Measurements from ENCODE around the gene KCTD5. TPM values are rescaled to one million over a fixed set of nuclear protein-coding genes. Genes with fewer than 3 reads are reported as not detected.

KCTD5 gene
- polyA plus RNA-seq, 1 donor from 2014 or later: 42.7 TPM

DNA sequence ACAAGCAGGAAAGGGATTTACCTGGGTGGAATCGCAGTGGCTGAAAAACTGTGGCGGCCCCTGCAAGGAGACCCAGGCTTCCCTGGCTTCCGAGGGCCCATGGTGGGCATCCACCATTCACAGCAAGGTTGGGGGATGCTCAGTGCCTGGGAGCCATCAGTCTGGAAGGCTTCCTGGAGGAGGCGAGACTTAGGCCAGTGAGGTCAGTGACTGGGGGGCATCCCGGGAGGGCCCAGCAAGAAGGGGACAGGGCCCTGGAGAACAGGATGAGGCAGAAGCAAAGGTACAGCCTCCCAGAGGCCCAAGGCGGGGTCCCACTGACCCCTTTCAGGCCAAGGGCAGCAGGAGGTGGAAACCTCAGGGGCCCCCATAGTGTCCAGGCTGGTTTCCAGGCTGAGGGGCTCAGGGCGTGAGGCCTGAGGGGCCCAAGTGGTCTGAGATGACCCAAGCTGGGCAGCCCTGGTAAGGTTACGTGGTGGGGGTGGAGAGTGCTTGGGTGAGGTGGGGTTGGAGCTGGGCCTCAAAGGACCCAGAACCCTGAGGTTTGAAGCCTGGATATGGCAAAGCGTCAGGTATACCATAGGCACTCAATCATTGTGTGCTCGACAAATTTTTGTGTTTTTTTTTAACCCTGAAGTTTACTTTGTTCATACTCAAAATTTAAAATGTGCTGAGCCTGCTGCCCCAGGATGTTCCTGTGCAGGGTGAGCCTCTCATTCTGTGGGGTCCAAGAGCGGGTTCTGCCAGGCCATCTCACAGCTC lies 54.3 kb downstream of the KCTD5 start:
- no peak overlapping the region for H3K4me2 ChIP-seq (ENCODE audit: low read length)
- H3K9me2 ChIP-seq (ENCODE audit: insufficient read depth, low read length): no peaks in the 10 kb centered on the region
- no peaks in the 10 kb centered on the region for H3K27me3 ChIP-seq (ENCODE audit: insufficient read depth, low read depth, low read length)
- no peaks in the 10 kb centered on the region for H3K9me3 ChIP-seq (ENCODE audit: low read length)
- TF ChIP-seq, protein P1, sequence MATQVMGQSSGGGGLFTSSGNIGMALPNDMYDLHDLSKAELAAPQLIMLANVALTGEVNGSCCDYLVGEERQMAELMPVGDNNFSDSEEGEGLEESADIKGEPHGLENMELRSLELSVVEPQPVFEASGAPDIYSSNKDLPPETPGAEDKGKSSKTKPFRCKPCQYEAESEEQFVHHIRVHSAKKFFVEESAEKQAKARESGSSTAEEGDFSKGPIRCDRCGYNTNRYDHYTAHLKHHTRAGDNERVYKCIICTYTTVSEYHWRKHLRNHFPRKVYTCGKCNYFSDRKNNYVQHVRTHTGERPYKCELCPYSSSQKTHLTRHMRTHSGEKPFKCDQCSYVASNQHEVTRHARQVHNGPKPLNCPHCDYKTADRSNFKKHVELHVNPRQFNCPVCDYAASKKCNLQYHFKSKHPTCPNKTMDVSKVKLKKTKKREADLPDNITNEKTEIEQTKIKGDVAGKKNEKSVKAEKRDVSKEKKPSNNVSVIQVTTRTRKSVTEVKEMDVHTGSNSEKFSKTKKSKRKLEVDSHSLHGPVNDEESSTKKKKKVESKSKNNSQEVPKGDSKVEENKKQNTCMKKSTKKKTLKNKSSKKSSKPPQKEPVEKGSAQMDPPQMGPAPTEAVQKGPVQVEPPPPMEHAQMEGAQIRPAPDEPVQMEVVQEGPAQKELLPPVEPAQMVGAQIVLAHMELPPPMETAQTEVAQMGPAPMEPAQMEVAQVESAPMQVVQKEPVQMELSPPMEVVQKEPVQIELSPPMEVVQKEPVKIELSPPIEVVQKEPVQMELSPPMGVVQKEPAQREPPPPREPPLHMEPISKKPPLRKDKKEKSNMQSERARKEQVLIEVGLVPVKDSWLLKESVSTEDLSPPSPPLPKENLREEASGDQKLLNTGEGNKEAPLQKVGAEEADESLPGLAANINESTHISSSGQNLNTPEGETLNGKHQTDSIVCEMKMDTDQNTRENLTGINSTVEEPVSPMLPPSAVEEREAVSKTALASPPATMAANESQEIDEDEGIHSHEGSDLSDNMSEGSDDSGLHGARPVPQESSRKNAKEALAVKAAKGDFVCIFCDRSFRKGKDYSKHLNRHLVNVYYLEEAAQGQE (IDR thresholded peaks at IDR 0.05; ENCODE audit: borderline replicate concordance): no peak
- TF ChIP-seq RAD21 (conservative IDR thresholded peaks at IDR 0.05) (no peak), EP300 (conservative IDR thresholded peaks at IDR 0.05; ENCODE audit: poor library complexity, severe bottlenecking) (no peak), EZH2 (IDR thresholded peaks at IDR 0.05; ENCODE audit: borderline replicate concordance, insufficient read depth, low read length, poor library complexity, severe bottlenecking) (no peak), SMC3 (conservative IDR thresholded peaks at IDR 0.05; ENCODE audit: poor library complexity) (no peak), TAF1 (IDR thresholded peaks at IDR 0.05; ENCODE audit: low read depth) (no peak), MXI1 (conservative IDR thresholded peaks at IDR 0.05; ENCODE audit: poor library complexity, severe bottlenecking) (no peak), POLR2AphosphoS5 (IDR thresholded peaks at IDR 0.05) (no peak)
- TF ChIP-seq, protein P2, sequence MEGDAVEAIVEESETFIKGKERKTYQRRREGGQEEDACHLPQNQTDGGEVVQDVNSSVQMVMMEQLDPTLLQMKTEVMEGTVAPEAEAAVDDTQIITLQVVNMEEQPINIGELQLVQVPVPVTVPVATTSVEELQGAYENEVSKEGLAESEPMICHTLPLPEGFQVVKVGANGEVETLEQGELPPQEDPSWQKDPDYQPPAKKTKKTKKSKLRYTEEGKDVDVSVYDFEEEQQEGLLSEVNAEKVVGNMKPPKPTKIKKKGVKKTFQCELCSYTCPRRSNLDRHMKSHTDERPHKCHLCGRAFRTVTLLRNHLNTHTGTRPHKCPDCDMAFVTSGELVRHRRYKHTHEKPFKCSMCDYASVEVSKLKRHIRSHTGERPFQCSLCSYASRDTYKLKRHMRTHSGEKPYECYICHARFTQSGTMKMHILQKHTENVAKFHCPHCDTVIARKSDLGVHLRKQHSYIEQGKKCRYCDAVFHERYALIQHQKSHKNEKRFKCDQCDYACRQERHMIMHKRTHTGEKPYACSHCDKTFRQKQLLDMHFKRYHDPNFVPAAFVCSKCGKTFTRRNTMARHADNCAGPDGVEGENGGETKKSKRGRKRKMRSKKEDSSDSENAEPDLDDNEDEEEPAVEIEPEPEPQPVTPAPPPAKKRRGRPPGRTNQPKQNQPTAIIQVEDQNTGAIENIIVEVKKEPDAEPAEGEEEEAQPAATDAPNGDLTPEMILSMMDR (IDR thresholded peaks at IDR 0.05; ENCODE audit: poor library complexity, severe bottlenecking): no peak
- no peaks in the 10 kb centered on the region for H3K79me2 ChIP-seq (replicated peaks; ENCODE audit: insufficient read depth, low read length)
- H3K9ac ChIP-seq (ENCODE audit: low read length): no peak overlapping the region
- no peaks in the 10 kb centered on the region for H4K20me1 ChIP-seq (ENCODE audit: insufficient read depth)
- H2AFZ ChIP-seq (ENCODE audit: low read depth, low read length): no peak overlapping the region
- no peaks in the 10 kb centered on the region for H3F3A ChIP-seq (ENCODE audit: insufficient read depth, low read length, poor library complexity, severe bottlenecking)
- no peak overlapping the region for H3K27ac ChIP-seq (ENCODE audit: low read length)
- no peak overlapping the region for H3K4me3 ChIP-seq (ENCODE audit: low read length)
- H3K36me3 ChIP-seq (ENCODE audit: insufficient read depth, low read length): no peaks in the 10 kb centered on the region

DNA sequence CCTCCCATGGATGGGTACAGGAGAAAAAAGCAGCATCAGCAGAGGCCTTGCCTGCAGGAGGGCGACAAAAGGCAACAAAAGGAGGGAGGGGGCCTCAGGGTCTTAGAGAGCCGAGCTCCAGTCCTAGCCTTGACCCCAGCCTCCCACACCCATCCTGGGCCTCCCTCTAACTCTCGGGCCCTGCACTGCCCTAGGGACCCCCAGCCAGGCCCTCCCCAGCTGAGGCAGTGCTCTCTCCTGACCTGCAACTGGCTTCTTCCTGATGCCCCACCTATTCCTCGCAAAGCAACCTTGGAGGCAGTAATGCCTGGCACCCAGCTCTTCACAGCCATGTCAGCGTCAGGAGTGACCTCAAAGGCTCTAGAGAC lies 54.9 kb downstream of the KCTD5 start:
- H4K20me1 ChIP-seq (ENCODE audit: insufficient read depth): no peaks in the 10 kb centered on the region

More for the DNA sequence above, 54.9 kb downstream of the KCTD5 start:
- no peak overlapping the region for H3K9ac ChIP-seq (ENCODE audit: low read length)
- no peak for TF ChIP-seq POLR2AphosphoS5 (IDR thresholded peaks at IDR 0.05)
- no peaks in the 10 kb centered on the region for H3F3A ChIP-seq (ENCODE audit: insufficient read depth, low read length, poor library complexity, severe bottlenecking)
- H3K9me3 ChIP-seq (ENCODE audit: low read length): no peaks in the 10 kb centered on the region
- H3K4me3 ChIP-seq (ENCODE audit: low read length): no peak overlapping the region
- H2AFZ ChIP-seq (ENCODE audit: low read depth, low read length): no peak overlapping the region
- no peaks in the 10 kb centered on the region for H3K36me3 ChIP-seq (ENCODE audit: insufficient read depth, low read length)
- no peaks in the 10 kb centered on the region for H3K9me2 ChIP-seq (ENCODE audit: insufficient read depth, low read length)
- no peaks in the 10 kb centered on the region for H3K27me3 ChIP-seq (ENCODE audit: insufficient read depth, low read depth, low read length)
- no peak overlapping the region for H3K27ac ChIP-seq (ENCODE audit: low read length)
- no peaks in the 10 kb centered on the region for H3K79me2 ChIP-seq (replicated peaks; ENCODE audit: insufficient read depth, low read length)
- H3K4me2 ChIP-seq (ENCODE audit: low read length): no peak overlapping the region

Measured in neural cell (in vitro differentiated cells).